Right lobe of liver (tissue), 6 donors: ENCODE results near the gene KDELR3. TPM values are rescaled to one million over a fixed set of nuclear protein-coding genes. Genes with fewer than 3 reads are reported as not detected.

Experiments used
- ATAC-seq, 4 donors: fragments of 200-7000 bp; cut with Tn5 transposase; one replicate each; pipeline ENCODE4 v1.9.1; 2020; ENCODE audit warnings: mild to moderate bottlenecking in 4 of 4, moderate library complexity in 4 of 4
- DNase-seq, 3 donors: peaks; one replicate each; pipeline ENCODE4 v3.0.0-alpha.2; 2020
- H3K27ac ChIP-seq, 3 donors: fragments of 200-600 bp; one replicate each; pipeline ENCODE4 v1.8.0; 2022
- H3K27me3 ChIP-seq, 2 donors: fragments of 200-600 bp; one replicate each; pipeline ENCODE4 v1.8.0; 2022
- H3K36me3 ChIP-seq, 4 donors: fragments of 200-600 bp; sonication (generic) in 1 of 4; one replicate each; pipeline versions ENCODE4 v1.5.1 to v1.8.0; 2017 to 2022; ENCODE audit warnings: control low read depth in 1 of 4
- H3K4me1 ChIP-seq, 4 donors: fragments of 200-600 bp; sonication (generic) in 1 of 4; one replicate each; pipeline versions ENCODE4 v1.5.1 to v1.8.0; 2017 to 2022; ENCODE audit warnings: control low read depth in 1 of 4
- H3K4me3 ChIP-seq, 3 donors: fragments of 200-600 bp; one replicate each; pipeline ENCODE4 v1.8.0; 2022
- H3K9me3 ChIP-seq, 4 donors: fragments of 200-600 bp; sonication (generic) in 1 of 4; one replicate each; pipeline versions ENCODE4 v1.5.1 to v1.8.0; 2017 to 2022; ENCODE audit warnings: control low read depth in 1 of 4
- CTCF ChIP-seq, 4 donors: fragments of 200-600 bp in 3 of 4; fragments of 450-650 bp in 1 of 4; IDR thresholded peaks; one replicate each; pipeline versions ENCODE4 v1.5.1 to v1.8.0; 2016 to 2022; ENCODE audit warnings: antibody characterized with exemption in 4 of 4, mild to moderate bottlenecking in 2 of 4
- POLR2A ChIP-seq: fragments of 450-650 bp; IDR thresholded peaks from one replicate; pipeline ENCODE4 v1.6.1; 2017; ENCODE audit warnings: antibody characterized with exemption, mild to moderate bottlenecking
- WGBS: methylation state at CpG from one replicate; pipeline ENCODE4 v1.1.6; 2018; ENCODE audit warnings: low coverage, low lambda C conversion rate; ENCODE audit not compliant: insufficient coverage; ENCODE audit errors: missing lambda C conversion rate; 5-methylcytosine and 5-hydroxymethylcytosine counted together
- intact Hi-C, 2 donors: fragments of 100-400 bp; cut with DNase I; formaldehyde crosslinking; loops; one replicate each; pipeline versions ENCODE4 v1.11.2 to v1.14.1; 2022
- total RNA-seq, 6 experiments: library from RNA; depleted of rRNA in 2 of 6; stranded (reverse); fragments of >200 nt in 2 of 6; fragmentation: NEBNext Ultra II Directional in 3 of 6; extraction: Animal tissue kit (Norgen Biotek cat#: 25700) in 3 of 6; gene quantifications; one replicate each; pipeline versions ENCODE4 v1.1.0 to v1.2.4, GENCODE V29; 2016 to 2023
- donor health status: DM: no; HTN: yes; CAD: no.
- donor health status: DM: no; HTN: no; CAD: no.
- donor health status: DM: no; HTN: no; CAD: no.
- donor health status: DM: no; HTN: yes; CAD: no.
- donor health status: DM: no; HTN: yes; CAD: no.

Gene KDELR3
- total RNA-seq, 6 experiments from 2014 or later, result 2.4 to 53.8 (median 12.8) TPM

GRCh38 chr22:38452373-38453065, 15.4 kb upstream of the KDELR3 start:
- TF ChIP-seq POLR2A, result no peak
- no peak for TF ChIP-seq CTCF (IDR thresholded peaks at IDR 0.05)
- Histone ChIP-seq H3K4me3 (no peak overlapping the region), H3K4me1 (peaks cover 0 to 9% (median 0%) of the 10 kb centered on the region in 4 donors), H3K27ac (no peak overlapping the region), H3K9me3 (no peaks in the 10 kb centered on the region), H3K27me3 (peaks cover 7% of the 10 kb centered on the region in 2 donors), H3K36me3 (no peaks in the 10 kb centered on the region)
- DNase-seq (no peak), ATAC-seq (peak in 2 of 4 donors; percentile 43 to 52)
- 41% methylated on average over 2 of the region's 25 CpGs for WGBS
- intact Hi-C loops, result no loop called here

GRCh38 chr22:38453066-38453672, 14.7 kb upstream of the KDELR3 start:
- Histone ChIP-seq H3K4me1 (peaks cover 0 to 9% (median 0%) of the 10 kb centered on the region in 4 donors), H3K36me3 (no peaks in the 10 kb centered on the region), H3K27ac (no peak overlapping the region), H3K4me3 (no peak overlapping the region), H3K27me3 (peaks cover 7% of the 10 kb centered on the region in 2 donors), H3K9me3 (no peaks in the 10 kb centered on the region)
- TF ChIP-seq POLR2A (no peak), CTCF (IDR thresholded peaks at IDR 0.05) (no peak)
- ATAC-seq (no peak), DNase-seq (no peak)
- intact Hi-C loops, result no loop called here
- 72% methylated on average over 11 of the region's 11 CpGs for WGBS

GRCh38 chr22:38453996-38454352, 13.9 kb upstream of the KDELR3 start:
- H3K4me1 ChIP-seq, result peaks cover 0 to 9% (median 0%) of the 10 kb centered on the region in 4 donors
- no peak overlapping the region for H3K27ac ChIP-seq
- intact Hi-C loops, result no loop called here
- no peak overlapping the region for H3K4me3 ChIP-seq
- H3K36me3 ChIP-seq, result no peaks in the 10 kb centered on the region
- WGBS, result 100% methylated on average over 1 of the region's 3 CpGs
- no peaks in the 10 kb centered on the region for H3K9me3 ChIP-seq
- H3K27me3 ChIP-seq, result peaks cover 7% of the 10 kb centered on the region in 2 donors
- DNase-seq (no peak), ATAC-seq (no peak)
- TF ChIP-seq POLR2A, result no peak
- no peak for TF ChIP-seq CTCF (IDR thresholded peaks at IDR 0.05)

GRCh38 chr22:38454353-38455075, 13.4 kb upstream of the KDELR3 start:
- TF ChIP-seq CTCF (IDR thresholded peaks at IDR 0.05), result no peak
- no peak for TF ChIP-seq POLR2A
- peaks cover 7% of the 10 kb centered on the region in 2 donors for H3K27me3 ChIP-seq
- intact Hi-C loops, result no loop called here
- peaks cover 0 to 9% (median 0%) of the 10 kb centered on the region in 4 donors for H3K4me1 ChIP-seq
- no peaks in the 10 kb centered on the region for H3K9me3 ChIP-seq
- DNase-seq (no peak), ATAC-seq (peak; percentile 8 to 37 (median 27))
- WGBS, result 24% methylated on average over 7 of the region's 67 CpGs
- peak overlapping the region in 2 of 3 donors; percentile 18 to 41 for H3K4me3 ChIP-seq
- H3K27ac ChIP-seq, result no peak overlapping the region
- no peaks in the 10 kb centered on the region for H3K36me3 ChIP-seq
